G401.6 (cell line): ENCODE data around the gene MGMT.

Experiments used
- FAIRE-seq: peaks from 2 replicates; lab custom pipeline; 2012; peaks lifted over from hg19 to GRCh38; lab: Jason Lieb, UNC

The MGMT gene

DNA sequence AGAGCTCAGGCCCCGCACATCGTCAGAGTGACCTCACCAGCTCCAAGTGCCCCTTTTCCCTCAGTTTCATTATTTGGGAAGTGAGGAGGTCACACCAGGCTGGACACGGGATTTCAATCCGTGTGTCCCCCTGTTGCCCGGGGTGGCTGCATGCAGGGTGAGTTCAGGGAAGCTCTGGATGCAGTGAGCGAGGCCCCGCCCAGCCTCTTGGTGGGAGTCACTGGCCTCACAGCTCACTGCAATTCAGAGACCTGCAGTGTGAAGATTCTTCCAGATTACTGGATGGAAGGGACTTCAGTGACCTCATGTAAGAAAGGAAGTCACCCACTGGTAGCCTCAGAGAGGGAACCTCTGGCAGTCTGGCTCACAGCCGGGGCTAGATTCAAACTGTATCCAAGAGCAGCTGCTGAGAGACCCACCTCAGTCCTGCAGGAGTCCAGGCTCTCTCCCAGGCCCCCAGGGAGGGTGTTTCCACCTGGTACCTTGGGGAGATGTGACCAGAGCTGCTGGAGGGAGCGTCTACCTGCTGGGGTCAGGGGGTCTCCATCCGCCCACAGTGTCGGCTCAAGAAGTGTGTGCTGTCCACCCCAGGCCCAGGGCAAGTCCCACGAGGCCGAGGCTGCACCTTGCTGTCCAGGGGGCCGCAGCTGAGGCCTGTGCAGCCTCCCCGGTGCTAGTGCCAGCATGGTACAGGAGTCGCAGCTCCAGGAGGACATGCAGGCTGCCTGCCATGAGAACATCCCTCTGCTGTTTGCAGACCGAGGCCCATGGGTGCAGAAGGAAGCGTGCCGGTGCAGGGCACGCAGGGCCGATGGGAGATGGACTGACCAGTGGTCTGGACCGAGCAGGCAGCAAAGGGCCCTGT, 54.4 kb downstream of the MGMT start:
- no peak for FAIRE-seq

- no peak for FAIRE-seq
Measured at GRCh38 chr10:129522041-129522585, 55.1 kb downstream of the MGMT start.

DNA sequence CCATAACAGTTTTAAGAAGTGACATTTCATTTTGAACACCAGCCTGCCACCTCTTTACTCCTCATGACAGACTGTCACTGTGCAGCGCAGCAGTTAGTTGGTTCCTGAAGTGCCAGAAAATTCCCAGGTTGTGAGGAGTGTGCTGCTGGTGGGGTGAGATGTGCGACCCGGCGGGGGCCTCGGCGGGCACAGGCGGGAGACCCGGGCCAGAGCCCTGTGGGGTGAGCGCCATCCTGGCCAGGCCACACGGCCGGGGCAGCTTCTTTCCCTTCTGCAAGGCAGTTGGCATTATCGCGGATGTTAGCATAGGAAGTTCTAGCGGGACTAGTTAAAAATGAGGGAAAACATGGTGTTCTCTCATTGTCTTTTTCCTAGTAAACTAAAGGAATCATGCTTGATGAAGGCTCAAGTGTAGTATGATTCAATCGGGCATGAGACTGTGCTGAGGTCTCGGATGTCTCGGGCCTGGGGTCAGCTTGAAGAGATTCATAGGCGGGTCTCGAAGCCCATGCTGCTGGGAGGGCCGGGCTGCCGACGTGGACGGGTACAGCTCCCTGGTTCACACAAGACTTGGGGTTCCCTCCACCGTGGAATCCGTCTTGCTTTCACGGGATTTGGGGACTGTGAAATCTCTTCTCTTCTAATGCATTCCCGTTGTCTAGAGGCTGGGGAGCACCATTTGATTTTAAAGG, 56.1 kb downstream of the MGMT start:
- FAIRE-seq: no peak

GRCh38 chr10:129523723-129524316, 56.8 kb downstream of the MGMT start:
- no peak for FAIRE-seq

- FAIRE-seq: no peak
Measured at GRCh38 chr10:129524936-129525335, 57.9 kb downstream of the MGMT start.

DNA sequence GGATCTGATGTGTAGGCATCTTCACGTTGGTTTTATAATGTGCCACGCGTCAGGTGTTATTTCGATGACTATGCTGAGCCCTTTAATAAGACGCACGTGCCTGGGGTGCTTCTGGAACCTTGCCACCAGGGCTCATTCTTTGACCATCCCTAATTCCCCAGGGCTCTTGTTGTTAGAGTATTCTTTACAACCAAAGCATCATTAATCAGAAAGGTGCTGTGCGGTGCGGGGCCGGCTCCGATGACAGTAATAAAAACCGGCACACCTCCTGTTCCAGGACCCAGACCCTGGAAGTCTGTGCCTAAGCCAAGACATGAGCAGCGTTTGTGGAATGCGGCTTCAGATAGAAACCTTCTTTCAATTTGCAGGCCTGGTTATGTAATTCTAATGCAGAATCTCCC, 58.4 kb downstream of the MGMT start:
- FAIRE-seq: no peak

GRCh38 chr10:129526943-129527342, 59.9 kb downstream of the MGMT start:
- FAIRE-seq: no peak

GRCh38 chr10:129528376-129528978, 61.4 kb downstream of the MGMT start:
- FAIRE-seq: no peak

- no peak for FAIRE-seq
Measured at GRCh38 chr10:129530581-129530980, 63.5 kb downstream of the MGMT start.

GRCh38 chr10:129531195-129531968, 64.3 kb downstream of the MGMT start:
- FAIRE-seq: no peak

GRCh38 chr10:129531969-129532660, 65.1 kb downstream of the MGMT start:
- FAIRE-seq: peak; percentile 81

DNA sequence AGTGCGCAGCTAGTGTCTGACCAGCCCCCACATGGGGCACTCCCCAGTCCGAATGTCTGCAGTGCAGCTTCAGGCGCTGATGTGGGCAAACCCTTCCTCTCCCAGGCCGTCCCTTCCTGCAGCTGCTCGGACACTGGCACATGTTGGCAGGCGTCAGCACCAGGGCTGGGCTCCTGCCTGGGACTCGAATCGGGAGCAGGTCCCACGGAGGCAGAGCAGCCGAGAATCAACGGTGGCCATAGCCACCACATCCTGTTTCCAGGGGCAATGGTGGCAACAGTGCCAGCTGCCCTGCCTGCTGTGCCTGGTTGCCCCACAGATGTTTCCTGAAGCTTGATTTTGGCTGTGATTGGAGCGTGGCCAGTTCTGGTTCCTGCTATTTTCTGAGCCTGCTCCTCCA, 65.8 kb downstream of the MGMT start:
- no peak for FAIRE-seq

GRCh38 chr10:129533281-129533680, 66.2 kb downstream of the MGMT start:
- FAIRE-seq: no peak

- no peak for FAIRE-seq
Measured at GRCh38 chr10:129534826-129535225, 67.8 kb downstream of the MGMT start.

DNA sequence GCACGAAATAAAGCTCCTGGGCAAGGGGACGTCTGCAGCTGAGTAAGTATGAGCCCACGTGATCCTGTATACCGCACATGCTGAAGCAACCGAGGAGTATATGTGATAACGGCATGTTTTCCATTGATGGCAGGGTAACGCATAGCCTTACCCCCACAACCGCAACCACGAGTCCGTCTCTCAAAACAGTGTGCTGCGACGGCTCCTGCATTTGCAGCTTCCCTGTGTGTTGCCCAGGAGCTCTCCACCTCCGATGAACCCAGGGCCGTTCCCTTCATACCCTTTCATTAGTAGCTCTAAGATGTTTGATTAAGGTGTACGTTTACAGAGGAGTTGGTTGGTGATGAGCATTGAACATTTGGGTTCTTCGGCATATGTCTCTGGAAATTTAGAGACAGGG, 69.3 kb downstream of the MGMT start:
- no peak for FAIRE-seq

DNA sequence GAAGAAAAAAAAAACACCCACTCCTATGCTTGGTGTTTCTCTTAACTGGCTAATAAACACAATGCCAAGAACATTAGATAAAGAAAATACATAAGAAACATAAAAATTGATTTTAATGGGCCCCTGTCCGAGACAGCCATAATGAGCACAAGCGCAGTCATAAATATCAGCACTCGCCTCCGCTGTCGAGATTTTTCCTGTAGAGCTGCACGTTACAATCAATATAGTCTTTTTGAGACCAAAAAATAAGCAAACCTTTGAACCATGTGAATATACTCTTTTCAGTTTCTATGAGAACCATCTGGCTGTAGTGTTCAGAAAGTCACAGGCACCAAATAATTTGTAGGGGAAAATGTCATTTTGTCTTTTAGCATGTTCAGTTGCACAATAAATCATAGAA, 70.1 kb downstream of the MGMT start:
- no peak for FAIRE-seq

- FAIRE-seq: no peak
Measured at GRCh38 chr10:129538236-129538635, 71.2 kb downstream of the MGMT start.

GRCh38 chr10:129541200-129541599, 74.2 kb downstream of the MGMT start:
- no peak for FAIRE-seq

DNA sequence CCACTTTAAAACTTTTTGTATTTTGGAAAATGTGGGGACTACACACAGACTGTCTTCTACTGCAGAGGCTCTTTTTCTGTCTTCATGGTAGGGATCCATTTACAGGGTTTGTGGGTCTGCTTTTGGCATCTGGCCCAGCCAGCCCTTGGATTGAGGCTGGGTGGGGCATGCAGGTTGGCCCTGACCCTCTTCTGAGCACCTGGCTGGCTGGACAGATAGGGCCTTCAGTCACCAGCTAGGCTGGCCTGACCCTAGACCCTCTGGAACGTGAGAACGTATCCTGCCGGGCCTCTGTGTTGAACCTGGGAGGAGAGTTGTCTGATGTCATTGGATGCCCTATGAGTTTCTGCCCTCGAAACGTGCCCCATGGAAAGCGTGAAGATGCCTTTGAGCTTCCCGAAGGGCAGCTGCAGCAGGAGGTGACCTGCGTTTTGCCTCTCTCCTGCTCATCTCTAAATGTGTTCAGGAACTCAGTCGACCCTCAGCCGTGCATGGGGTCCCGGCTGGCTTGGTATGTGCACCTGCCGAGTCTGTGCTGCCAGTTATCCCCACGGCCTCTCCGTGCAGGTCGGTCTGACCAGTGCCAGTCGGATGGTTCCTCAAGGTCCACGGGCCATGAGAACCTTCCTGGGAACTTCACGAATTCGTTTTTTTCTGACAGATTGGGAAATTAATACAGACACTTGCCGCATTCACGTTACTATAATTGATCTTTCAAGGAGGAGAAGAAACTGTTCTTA, 74.9 kb downstream of the MGMT start:
- no peak for FAIRE-seq

DNA sequence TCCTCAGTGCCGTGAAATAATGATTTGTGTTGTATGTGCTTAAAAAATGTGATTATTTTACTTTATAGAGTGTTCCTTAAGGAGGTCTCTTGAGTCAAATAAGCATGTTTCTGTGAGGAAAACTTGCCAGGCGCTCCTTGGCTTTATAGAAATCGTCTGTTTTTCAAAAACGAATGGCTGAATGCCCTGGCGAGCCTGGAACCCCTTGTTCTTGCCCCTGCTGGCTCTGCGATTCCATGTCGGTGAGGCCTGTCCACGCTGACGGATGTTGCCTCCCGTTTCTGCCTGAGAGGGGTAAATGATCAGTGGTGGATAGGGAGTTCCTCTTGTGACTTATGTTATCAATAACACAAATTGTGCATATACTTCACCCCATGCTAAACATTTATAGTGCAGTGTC, 75.5 kb downstream of the MGMT start:
- FAIRE-seq: no peak
